ENCODE results near the gene ABCC8.

- TF ChIP-seq CTCF (IDR thresholded peaks at IDR 0.05) (no peak), POLR2A (IDR thresholded peaks at IDR 0.05) (no peak)
These were observed 69.1 kb downstream of the ABCC8 start for GRCh38 chr11:17407575-17407974.
